Rectal smooth muscle tissue (tissue), 1 donor: ENCODE results near the gene TEX9.

Source experiments
- H3K27ac ChIP-seq: one replicate; pipeline ENCODE4 v1.7.0; 2013; ENCODE audit warnings: low read depth, low read length, inconsistent platforms
- H3K27me3 ChIP-seq: one replicate; pipeline ENCODE4 v1.7.0; 2013; ENCODE audit warnings: low read length; ENCODE audit not compliant: control insufficient read depth, insufficient read depth
- H3K36me3 ChIP-seq: one replicate; pipeline ENCODE4 v1.7.0; 2013; ENCODE audit warnings: low read length; ENCODE audit not compliant: control insufficient read depth, insufficient read depth
- H3K4me1 ChIP-seq: one replicate; pipeline ENCODE4 v1.7.0; 2013; ENCODE audit warnings: low read length; ENCODE audit not compliant: control insufficient read depth, insufficient read depth
- H3K4me3 ChIP-seq: one replicate; pipeline ENCODE4 v1.7.0; 2013; ENCODE audit warnings: low read length
- H3K9ac ChIP-seq: one replicate; pipeline ENCODE4 v1.7.0; 2013; ENCODE audit warnings: low read length

Gene TEX9

DNA sequence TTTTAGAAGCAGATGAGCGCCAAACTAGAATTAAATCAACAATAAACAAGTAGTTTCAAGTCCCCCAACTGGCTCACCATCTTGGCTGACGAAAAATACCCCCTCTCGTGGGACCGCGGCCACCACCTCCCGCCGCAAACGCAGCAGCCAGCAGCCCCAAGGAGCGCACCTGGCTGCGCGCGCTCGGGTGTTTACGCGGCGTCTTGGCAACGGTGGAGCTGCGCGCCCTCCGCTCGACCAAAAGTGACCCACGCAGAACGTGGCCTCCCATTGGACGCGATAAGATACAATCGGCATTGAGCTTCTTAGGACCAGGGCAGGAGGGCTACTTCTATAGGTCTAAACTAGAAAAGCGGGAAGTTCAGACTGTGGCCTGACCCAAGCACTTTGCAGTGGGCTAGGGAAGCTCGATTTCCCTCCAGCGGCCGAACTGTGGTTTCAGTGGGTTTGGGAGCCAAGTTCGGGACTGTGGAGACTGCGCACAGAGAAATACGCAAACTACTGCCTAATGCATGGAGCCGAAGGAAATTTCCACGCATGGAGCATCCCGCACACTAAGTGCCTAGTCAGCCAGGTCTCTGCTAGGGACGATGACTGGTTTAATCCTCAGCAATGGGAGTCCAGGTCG, 99.8 kb downstream of the TEX9 start, which contains the start of gene MNS1:
Gene MNS1 (minus strand): TSS at position 245 of the 628 bp plus-strand sequence. CDS start 165 bp downstream, at position 80.
- no peak within 1 kb of the TSS for H3K9ac ChIP-seq
- no peaks in the 10 kb centered on the region for H3K36me3 ChIP-seq
- H3K27ac ChIP-seq = no peak within 1 kb of the TSS

DNA sequence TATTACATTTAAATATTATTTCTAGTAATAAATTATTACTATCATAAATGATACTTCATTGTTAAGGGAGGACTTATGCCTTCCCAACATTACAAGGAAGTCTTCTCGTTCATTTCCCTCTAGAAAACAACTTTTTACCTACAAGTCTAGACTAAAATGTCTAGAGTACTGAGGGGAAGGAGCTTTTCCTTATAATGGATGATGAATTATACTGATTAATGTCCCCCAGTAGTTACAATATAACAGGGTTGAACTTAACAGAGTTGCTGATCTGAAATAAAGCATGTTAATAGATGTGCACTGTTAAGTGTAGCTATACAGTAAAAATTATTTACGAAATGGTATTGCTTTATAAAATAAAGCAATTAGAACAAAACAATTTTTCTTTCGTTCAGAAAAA, 102.4 kb downstream of the TEX9 start:
- Histone ChIP-seq H3K4me1 (no peaks in the 10 kb centered on the region), H3K36me3 (no peaks in the 10 kb centered on the region), H3K27me3 (no peaks in the 10 kb centered on the region), H3K4me3 (no peak overlapping the region), H3K27ac (no peak overlapping the region), H3K9ac (no peak overlapping the region)

More for the DNA sequence above, 99.8 kb downstream of the TEX9 start, which contains the start of gene MNS1:
- H3K4me1 ChIP-seq = no peaks in the 10 kb centered on the region
- no peaks in the 10 kb centered on the region for H3K27me3 ChIP-seq
- peak within 1 kb of the TSS; percentile 82 for H3K4me3 ChIP-seq

DNA sequence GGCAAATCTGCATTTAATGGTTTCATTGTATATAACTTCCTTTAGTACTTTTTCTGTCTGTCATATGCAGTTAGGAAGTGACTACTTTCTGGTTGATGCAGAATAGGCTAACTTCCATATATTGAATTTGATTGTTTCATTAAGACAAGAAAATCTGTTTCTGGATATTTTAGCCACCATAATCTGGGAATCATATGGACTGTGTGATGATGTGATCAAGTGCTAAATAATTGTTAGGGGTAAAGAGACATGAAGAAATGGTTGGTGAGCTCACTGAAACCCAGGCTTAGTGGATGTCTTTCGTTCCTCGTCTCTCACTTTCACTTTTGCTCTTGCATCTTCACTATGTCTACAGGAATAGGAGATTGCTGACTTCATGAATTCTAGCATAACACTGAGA, 103.2 kb downstream of the TEX9 start:
- H3K27ac ChIP-seq = no peak overlapping the region
- H3K36me3 ChIP-seq = no peaks in the 10 kb centered on the region
- no peaks in the 10 kb centered on the region for H3K4me1 ChIP-seq
- H3K9ac ChIP-seq = no peak overlapping the region
- no peak overlapping the region for H3K4me3 ChIP-seq
- no peaks in the 10 kb centered on the region for H3K27me3 ChIP-seq

GRCh38 chr15:56469483-56469882, 104.3 kb downstream of the TEX9 start:
- Histone ChIP-seq H3K36me3 (no peaks in the 10 kb centered on the region), H3K4me1 (no peaks in the 10 kb centered on the region), H3K27me3 (no peaks in the 10 kb centered on the region), H3K27ac (no peak overlapping the region), H3K9ac (no peak overlapping the region), H3K4me3 (no peak overlapping the region)

- H3K4me1 ChIP-seq = no peaks in the 10 kb centered on the region
- no peak overlapping the region for H3K4me3 ChIP-seq
- H3K27ac ChIP-seq = no peak overlapping the region
- no peaks in the 10 kb centered on the region for H3K36me3 ChIP-seq
- H3K9ac ChIP-seq = no peak overlapping the region
- H3K27me3 ChIP-seq = no peaks in the 10 kb centered on the region
Observed at GRCh38 chr15:56471440-56472069, 106.3 kb downstream of the TEX9 start.

DNA sequence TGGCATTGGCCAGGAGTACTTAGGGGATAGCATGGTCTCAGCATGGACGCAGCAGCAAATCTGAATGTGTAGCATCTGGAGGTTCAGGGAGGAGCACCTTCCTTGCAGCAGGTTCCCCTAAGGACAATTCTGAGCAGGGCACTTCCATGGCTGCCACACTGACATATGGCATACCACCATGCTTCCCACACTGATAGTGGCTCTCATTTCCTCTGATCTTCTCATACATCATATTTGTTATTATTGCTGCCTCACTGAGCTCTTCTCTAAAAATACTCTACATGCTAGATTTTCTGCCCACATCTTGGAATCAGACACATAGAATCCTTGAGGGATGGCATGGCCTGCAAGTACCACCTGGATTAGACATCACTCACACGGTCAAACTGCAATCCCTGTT, 107.1 kb downstream of the TEX9 start:
- Histone ChIP-seq H3K27ac (no peak overlapping the region), H3K4me1 (no peaks in the 10 kb centered on the region), H3K4me3 (no peak overlapping the region), H3K36me3 (no peaks in the 10 kb centered on the region), H3K9ac (no peak overlapping the region), H3K27me3 (no peaks in the 10 kb centered on the region)

DNA sequence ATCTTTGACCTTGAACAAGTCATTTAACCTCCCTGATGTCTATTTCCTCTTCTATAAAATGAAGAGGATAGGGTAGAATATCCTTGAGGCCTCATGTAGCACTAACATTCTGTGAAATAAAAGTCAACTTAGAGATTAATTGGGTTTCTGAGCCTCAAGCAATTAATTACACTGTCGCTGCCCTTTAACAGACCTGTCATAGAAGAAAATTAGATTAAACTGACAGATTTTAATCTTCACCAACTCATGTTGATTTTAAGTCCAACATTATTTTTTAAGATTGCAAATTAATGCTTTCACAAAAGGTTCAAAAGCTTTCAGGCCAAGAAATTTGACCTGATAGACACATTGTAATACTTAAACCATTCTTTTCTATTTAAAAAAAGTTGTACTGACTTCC, 107.8 kb downstream of the TEX9 start:
- no peak overlapping the region for H3K27ac ChIP-seq
- no peak overlapping the region for H3K4me3 ChIP-seq
- no peaks in the 10 kb centered on the region for H3K36me3 ChIP-seq
- no peaks in the 10 kb centered on the region for H3K27me3 ChIP-seq
- H3K4me1 ChIP-seq = no peaks in the 10 kb centered on the region
- no peak overlapping the region for H3K9ac ChIP-seq

- Histone ChIP-seq H3K27me3 (no peaks in the 10 kb centered on the region), H3K4me1 (no peaks in the 10 kb centered on the region), H3K36me3 (no peaks in the 10 kb centered on the region), H3K27ac (no peak overlapping the region), H3K9ac (no peak overlapping the region), H3K4me3 (no peak overlapping the region)
Observed at GRCh38 chr15:56475351-56475750, 110.1 kb downstream of the TEX9 start.
